ENCODE results near the gene PREX1.

The PREX1 gene

GRCh38 chr20:48669946-48670605 lies 157.7 kb downstream of the PREX1 start:
- no peak for TF ChIP-seq CTCF (IDR thresholded peaks at IDR 0.05; ENCODE audit: unreplicated experiment in 3 of 3)
- peaks cover 4% of the 10 kb centered on the region for H3K36me3 Mint-ChIP-seq (ENCODE audit: low read depth)
- peak overlapping the region; percentile 11 to 71 (median 52) for H3K27ac Mint-ChIP-seq
- H3K4me3 Mint-ChIP-seq = no peak overlapping the region
- H3K4me1 Mint-ChIP-seq = peaks cover 22% of the 10 kb centered on the region
- peaks cover 13% of the 10 kb centered on the region for H3K27me3 Mint-ChIP-seq (ENCODE audit: low read depth)
- peaks cover 4% of the 10 kb centered on the region for H3K9me3 Mint-ChIP-seq

GRCh38 chr20:48668451-48668946 lies 159.3 kb downstream of the PREX1 start:
- no peak overlapping the region for H3K4me3 Mint-ChIP-seq
- peaks cover 22% of the 10 kb centered on the region for H3K4me1 Mint-ChIP-seq
- H3K36me3 Mint-ChIP-seq (ENCODE audit: low read depth) = peaks cover 9% of the 10 kb centered on the region
- peak overlapping the region; percentile 54 to 85 (median 71) for H3K27ac Mint-ChIP-seq
- H3K27me3 Mint-ChIP-seq (ENCODE audit: low read depth) = peaks cover 11% of the 10 kb centered on the region
- TF ChIP-seq CTCF (IDR thresholded peaks at IDR 0.05; ENCODE audit: unreplicated experiment in 3 of 3) = no peak
- peaks cover 4% of the 10 kb centered on the region for H3K9me3 Mint-ChIP-seq

- H3K9me3 Mint-ChIP-seq = peaks cover 4% of the 10 kb centered on the region
Observed at GRCh38 chr20:48667889-48668413, 159.8 kb downstream of the PREX1 start.

GRCh38 chr20:48667481-48667880 lies 160.3 kb downstream of the PREX1 start:
- Mint-ChIP-seq H3K4me1 (peaks cover 24% of the 10 kb centered on the region), H3K36me3 (ENCODE audit: low read depth) (peaks cover 9% of the 10 kb centered on the region), H3K27ac (peak overlapping the region; percentile 54 to 85 (median 71)), H3K27me3 (ENCODE audit: low read depth) (peaks cover 6% of the 10 kb centered on the region), H3K4me3 (no peak overlapping the region), H3K9me3 (peaks cover 4% of the 10 kb centered on the region)
- no peak for TF ChIP-seq CTCF (IDR thresholded peaks at IDR 0.05; ENCODE audit: unreplicated experiment in 3 of 3)

More at GRCh38 chr20:48667889-48668413, 159.8 kb downstream of the PREX1 start:
- Mint-ChIP-seq H3K27ac (peak overlapping the region; percentile 54 to 85 (median 71)), H3K4me3 (no peak overlapping the region), H3K36me3 (ENCODE audit: low read depth) (peaks cover 9% of the 10 kb centered on the region), H3K27me3 (ENCODE audit: low read depth) (peaks cover 7% of the 10 kb centered on the region), H3K4me1 (peaks cover 22% of the 10 kb centered on the region)
- TF ChIP-seq CTCF (IDR thresholded peaks at IDR 0.05; ENCODE audit: unreplicated experiment in 3 of 3) = no peak

- Mint-ChIP-seq H3K4me1 (peaks cover 34% of the 10 kb centered on the region), H3K9me3 (peaks cover 5% of the 10 kb centered on the region), H3K27me3 (ENCODE audit: low read depth) (peaks cover 3% of the 10 kb centered on the region), H3K27ac (no peak overlapping the region), H3K36me3 (ENCODE audit: low read depth) (peaks cover 9% of the 10 kb centered on the region), H3K4me3 (no peak overlapping the region)
- TF ChIP-seq CTCF (IDR thresholded peaks at IDR 0.05; ENCODE audit: unreplicated experiment in 3 of 3) = no peak
Observed at GRCh38 chr20:48665785-48666184, 162.0 kb downstream of the PREX1 start.
